Subcutaneous adipose tissue (tissue), 4 donors: ENCODE measurements around the gene TMEM169. TPM values are rescaled to one million over a fixed set of nuclear protein-coding genes. Genes with fewer than 3 reads are reported as not detected.

Source experiments
- total RNA-seq, 4 donors: library from RNA; depleted of rRNA; stranded (reverse); fragments of >200 nt; gene quantifications; one replicate each; pipeline ENCODE4 v1.1.0, GENCODE V29; 2016
- TF ChIP-seq, protein P1 (sequence below): fragments of 450-650 bp; IDR thresholded peaks from one replicate; pipeline ENCODE4 v1.5.1; 2016; ENCODE audit warnings: low read depth, mild to moderate bottlenecking, control low read depth, antibody characterized with exemption, moderate library complexity

TMEM169 gene
- total RNA-seq, 4 donors from 2014 or later = 0.57 to 1.8 (median 0.67) TPM

DNA sequence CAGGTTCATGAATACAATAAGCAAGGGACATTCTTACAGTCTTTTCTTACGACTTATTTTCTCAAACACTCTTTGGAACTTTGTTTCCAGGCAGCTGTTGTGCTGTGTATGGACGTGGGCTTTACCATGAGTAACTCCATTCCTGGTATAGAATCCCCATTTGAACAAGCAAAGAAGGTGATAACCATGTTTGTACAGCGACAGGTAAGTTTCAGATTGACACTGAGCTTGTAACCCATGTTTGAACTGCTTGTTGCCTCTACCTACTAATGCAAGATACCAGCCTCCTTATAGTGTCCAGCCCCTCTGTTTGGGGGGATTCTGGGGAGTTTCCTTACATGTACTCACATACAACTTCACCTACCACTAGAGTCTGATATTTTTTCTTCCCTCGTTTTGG, 31.2 kb downstream of the TMEM169 start:
- TF ChIP-seq, protein P1, sequence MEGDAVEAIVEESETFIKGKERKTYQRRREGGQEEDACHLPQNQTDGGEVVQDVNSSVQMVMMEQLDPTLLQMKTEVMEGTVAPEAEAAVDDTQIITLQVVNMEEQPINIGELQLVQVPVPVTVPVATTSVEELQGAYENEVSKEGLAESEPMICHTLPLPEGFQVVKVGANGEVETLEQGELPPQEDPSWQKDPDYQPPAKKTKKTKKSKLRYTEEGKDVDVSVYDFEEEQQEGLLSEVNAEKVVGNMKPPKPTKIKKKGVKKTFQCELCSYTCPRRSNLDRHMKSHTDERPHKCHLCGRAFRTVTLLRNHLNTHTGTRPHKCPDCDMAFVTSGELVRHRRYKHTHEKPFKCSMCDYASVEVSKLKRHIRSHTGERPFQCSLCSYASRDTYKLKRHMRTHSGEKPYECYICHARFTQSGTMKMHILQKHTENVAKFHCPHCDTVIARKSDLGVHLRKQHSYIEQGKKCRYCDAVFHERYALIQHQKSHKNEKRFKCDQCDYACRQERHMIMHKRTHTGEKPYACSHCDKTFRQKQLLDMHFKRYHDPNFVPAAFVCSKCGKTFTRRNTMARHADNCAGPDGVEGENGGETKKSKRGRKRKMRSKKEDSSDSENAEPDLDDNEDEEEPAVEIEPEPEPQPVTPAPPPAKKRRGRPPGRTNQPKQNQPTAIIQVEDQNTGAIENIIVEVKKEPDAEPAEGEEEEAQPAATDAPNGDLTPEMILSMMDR = no peak

DNA sequence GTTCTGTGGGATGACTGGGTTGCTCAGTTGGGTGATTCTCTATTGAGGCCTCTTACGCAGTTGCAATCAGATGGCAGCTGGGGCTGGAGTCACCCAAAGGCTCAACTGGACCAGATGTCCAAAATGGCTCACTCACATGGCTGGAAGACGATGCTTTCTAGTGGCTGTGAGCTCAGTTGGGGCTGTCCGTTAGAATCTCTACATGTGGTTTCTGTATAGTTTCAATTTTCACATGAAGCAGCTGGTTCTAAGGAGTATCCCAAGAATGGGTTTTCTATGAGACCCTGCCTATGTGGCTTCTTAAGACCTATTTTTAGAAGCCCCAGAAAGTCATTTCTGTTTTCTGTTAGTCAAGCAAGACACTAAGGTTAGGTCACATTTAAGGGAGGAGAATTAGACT, 31.9 kb downstream of the TMEM169 start:
- TF ChIP-seq, protein P1 = no peak

DNA sequence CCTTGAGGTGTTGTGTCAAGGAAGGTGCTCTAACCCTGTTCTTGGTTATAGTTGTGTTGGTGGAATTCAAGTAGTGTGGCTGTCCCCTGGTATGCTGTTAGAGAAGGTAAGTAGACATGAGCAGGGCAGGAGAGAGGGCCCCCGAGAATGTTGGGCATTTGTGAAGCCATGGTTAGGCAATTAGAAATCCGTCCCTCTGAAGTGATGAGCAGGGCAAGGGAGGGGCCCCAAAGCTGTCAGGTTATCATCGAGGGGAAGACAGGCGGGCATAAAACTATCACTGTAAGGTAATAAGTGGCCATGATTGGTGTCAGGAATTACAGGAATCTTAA, 32.6 kb downstream of the TMEM169 start:
- TF ChIP-seq, protein P1 = no peak

DNA sequence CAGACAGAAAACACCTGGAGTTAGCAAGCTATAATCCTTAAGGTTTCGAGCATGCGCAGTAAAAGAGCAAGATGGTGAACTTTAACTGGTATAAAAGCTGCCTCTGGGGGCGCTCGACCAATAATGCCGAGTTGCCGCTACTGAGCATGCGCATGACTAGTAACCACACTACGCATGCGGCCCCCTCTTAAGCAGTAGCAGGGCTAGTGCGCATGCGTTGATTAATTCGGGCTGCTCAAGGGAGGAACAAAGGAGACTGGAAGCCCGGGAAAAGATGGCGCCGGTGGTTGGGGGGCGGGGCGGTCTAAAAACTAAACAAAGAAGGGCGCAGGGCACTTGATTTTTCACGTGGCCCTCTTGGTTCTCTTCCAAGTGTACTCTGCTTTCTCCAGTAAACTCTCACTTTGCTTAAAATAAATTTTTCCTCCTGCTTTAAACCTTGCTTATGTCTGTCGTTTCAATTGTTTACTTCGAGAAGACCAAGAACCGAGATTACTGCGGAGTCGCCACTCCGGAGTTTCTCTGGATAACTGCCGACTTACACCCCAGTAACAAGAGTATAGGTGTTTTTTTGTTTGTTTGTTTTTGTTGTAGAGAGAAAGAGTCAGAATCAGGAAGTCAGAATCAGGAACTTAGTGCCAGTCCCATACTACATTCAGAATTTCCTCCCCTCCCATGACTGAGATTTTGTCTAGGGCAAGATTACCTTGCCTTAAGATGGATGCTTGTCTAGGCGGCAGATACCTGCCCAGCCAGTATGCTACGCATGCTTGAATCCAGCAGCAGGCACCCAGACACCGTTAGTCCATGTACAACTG, 33.2 kb downstream of the TMEM169 start:
- TF ChIP-seq, protein P1 = no peak

DNA sequence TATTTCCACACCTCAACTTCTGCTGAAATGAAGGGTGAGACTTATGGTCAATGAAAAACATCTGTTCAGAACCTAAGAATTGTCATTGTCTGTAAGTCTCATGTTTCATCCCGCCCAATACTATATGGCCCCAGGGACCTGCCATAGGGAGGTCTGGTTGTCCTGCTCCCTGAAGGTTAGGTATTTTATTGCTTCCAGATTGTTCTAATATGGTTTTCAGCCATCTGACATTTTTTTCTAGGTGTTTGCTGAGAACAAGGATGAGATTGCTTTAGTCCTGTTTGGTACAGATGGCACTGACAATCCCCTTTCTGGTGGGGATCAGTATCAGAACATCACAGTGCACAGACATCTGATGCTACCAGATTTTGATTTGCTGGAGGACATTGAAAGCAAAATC, 34.7 kb downstream of the TMEM169 start:
- TF ChIP-seq, protein P1 = no peak

DNA sequence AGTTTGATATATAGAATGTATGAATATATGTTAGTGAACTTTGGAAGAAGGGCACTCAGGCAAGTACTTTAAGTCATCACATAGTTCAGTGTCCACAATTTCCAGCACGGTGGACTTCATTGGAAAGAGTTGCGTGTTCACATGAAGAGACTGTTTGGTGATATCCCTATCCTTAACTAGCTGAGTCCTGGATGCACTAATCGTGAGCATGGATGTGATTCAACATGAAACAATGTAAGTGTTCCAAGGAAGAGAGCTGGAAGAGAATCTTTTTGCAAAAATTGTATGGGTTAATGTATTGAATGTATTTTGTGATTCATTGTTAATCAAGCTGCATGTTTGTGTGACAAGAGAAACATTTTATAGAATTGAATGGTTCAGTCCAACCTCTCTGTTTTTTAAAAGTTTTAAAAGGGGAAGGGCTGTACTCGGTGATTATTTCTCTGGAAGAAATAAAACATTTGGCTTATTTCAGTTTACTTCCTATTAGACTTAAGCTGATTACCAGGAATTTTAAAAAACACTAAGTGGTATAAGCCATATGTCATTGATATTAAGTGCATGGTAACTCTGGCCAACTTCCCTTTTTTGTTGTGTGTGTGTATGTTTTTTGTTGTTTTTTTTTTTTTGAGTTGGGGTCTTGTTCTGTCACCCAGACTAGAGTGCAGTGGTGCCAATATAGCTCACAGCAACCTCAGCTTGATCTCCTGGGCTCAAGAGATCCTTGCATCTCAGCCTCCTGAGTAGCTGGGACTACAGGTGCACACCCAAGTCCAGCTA, 36.0 kb downstream of the TMEM169 start:
- TF ChIP-seq, protein P1 = no peak

DNA sequence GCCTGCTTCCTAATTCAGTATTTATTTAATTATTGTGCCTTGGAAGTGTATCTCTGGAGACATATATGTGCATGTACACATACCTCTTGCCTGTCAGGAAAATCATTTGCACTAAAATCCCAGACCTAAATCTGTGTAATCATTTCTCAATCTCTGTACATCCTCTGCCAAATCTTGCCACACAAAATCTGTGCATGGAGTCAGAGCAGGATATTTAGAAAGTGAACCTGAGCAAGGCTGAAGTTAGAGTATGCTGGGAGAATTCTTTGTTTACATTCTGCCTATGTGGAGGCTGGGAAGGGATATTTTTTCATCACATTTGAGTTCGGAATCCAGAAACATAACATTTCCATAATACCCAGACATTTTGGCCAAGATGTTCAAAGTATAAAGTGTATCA, 36.8 kb downstream of the TMEM169 start:
- TF ChIP-seq, protein P1 = no peak
